GM19043 (cell line): ENCODE data around the gene RPS15.
"Not testable (repeated sequence)": the region's sequence is repeated elsewhere in the genome, so short reads cannot be mapped to it uniquely, and the experiment has no call there.

Experiments used
- ATAC-seq: cut with Tn5 transposase; IDR thresholded peaks from one replicate; pipeline ENCODE4 v1.9.1; 2021; ENCODE audit warnings: low read depth; ENCODE audit not compliant: unreplicated experiment

The RPS15 gene

DNA sequence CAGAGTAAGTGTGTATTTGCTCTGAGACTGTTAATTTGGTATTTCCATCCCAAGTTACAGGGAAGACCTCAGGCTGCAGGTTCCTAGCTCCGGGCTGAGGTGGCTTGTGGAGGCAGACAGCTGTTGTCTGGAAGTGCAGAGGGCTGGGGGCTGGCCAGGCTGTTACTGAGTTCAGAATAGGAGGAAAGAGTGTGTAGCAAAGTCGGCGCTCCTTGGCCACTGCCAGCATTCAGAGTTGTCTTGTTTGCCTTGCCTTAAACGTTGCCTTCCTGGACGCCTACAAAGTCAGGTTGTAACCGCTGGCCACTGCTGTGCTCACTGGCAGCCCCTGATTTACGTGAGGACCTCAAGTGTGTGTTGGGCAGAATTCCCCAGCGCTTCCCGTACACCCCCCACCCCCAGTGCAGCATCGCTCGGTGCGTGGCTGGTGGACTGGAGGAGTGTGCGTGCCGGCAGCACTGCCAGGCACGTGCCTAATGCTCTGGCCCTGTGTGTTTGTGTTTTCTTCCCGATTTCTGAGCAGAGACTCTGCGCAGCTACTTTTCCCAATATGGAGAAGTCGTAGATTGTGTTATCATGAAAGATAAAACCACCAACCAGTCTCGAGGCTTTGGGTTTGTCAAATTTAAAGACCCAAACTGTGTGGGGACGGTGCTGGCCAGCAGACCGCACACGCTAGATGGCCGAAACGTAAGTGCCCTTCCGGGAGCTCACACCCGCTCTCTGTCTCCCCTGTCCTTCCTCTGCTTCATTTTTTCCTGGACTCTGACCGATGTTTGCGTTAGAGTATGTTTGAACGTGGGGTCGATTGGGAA is 20.3 kb upstream of the RPS15 start:
- no peak for ATAC-seq

DNA sequence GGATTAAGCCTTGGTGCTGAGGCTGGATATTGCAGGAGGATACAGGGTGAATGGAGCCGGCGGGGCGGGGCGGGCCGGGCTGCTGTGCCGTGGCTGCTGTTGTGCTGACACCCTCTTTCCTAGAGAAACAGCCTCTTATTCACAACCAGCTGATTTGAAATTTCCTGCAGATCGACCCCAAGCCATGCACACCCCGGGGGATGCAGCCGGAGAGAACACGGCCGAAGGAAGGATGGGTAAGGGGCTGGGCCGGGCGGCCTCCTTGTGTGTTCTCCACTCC is 19.8 kb upstream of the RPS15 start:
- no peak for ATAC-seq

DNA sequence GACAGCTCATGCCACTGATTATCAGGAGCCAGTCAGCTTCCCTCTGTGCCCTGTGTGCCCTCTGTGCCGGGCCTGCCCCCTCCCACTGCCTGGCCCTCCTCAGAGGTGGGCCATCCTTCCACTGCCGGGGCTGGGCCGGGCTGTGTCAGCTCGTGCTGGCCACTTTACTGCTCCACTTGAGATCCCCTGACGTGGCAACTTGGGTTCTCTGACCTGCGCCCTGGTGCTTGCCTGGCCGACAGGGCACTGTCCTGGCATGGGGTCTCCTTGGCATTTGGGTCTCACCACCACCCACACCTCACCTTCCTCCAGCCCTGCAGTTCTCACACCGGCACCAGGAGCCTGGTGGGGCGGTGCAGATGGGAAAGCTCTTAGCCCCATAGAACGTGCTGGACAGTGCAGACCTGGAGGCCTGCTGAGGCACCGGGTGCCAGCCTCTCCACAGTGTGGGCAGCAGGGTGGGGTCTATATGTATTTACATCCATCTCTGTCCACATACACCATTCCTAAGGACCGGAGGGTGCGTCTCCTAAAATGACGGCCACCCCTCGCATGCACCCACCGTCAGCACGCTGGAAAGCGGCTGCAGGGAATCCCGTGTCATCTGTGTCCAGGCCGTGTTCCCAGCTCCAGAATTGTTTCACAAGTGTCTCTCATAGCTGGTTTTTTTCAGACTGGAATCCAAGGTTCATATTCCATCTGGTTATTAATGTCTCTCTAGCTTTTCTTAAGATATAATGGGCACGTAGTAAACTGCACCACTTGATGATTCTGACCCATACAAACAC is 19.1 kb upstream of the RPS15 start:
- ATAC-seq = no peak

- not testable (repeated sequence) for ATAC-seq
These were observed 18.1 kb upstream of the RPS15 start for GRCh38 chr19:1420085-1420484.

DNA sequence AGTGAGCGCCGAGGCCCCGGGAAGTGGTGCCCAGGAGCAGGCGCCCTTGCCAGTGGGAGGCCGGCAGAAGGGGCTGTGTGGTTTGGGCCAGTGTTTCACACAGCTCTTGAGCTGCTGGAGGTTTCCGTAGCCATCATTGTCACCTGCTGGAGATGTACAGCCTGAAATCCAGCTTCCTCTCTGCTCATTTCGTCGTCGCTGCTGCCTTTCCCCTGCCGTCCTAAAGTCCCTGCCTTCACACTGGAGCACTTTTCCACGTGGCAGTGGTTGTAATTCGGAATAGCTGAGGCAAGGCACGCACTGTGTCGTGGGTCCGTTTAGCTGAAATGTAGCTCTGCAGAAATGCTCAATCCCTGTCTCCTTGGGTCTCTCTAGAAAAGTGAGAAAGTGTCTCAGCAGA is 17.6 kb upstream of the RPS15 start:
- no peak for ATAC-seq

DNA sequence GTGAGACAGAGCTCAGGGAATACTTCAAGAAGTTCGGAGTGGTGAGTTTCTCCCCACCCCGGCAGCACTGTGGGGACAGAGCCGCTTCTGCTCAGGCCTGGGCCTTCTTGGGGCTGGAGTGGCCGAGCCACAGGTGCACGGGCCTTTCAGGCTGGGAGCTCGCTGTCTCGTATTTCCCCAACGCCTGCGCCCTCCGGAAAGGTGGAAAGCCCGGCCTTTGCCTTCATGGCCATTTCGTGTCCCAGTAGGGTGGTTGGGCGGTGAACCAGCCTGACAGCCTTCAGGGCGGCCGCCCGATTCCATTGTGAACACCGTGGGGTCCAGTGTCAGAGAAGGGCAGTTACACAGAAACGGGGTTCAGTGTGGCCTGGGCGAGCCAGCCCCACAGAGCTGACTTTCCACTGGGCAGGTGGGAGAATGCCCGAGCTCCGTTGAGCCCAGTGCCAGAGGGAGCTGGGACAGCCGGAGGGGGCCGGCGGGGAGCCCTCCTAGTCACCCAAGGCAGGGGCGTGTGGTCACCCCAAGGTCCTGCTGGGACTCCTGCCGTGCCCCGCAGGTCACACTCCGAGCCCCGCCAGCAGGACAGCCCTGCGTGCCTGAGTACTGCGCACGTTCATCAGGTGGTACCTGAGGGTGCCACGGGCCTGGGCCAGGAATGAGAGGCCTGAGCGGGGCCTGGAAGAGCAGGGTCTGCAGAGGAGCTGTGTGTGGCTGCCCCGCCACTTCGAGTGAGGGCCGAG is 16.8 kb upstream of the RPS15 start:
- ATAC-seq = no peak

DNA sequence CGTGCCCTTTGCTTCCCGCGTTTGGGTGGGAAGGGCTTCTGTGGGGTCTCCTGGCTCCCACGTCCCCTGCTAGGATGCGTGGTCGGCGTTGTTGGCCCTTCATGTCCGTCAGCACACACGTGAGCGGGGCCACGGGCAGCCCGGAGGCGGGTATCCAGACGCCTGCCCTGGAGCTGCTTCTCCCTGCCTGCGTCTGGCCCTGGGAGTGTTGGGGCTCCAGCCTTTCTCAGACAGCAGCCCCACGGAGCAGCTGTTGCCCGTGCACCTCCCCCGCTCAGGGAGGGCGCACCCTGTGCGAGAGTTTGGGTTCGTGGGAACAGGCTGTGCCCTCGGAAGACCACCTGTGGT is 16.3 kb upstream of the RPS15 start:
- no peak for ATAC-seq

- ATAC-seq = no peak
These were observed 15.8 kb upstream of the RPS15 start for GRCh38 chr19:1422360-1422759.

DNA sequence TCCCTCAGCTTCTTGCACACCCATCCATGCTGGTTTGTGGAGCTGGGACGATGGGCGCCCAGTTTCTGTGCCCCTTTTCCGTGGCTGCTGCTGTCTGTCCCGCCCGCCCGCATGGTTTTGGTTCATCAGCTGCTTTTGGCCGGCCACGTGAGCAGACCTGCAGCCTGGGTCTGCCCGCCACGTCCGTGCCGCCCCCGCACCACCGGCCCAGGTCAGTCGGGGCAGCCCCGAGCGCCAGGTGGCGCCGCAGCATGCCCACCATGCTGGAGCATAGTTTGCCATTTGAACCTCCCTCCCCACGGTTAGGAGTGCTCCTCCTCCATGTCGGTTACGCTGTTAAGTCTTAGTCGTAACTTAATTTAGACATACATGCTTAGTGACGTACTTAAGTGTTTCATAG is 15.3 kb upstream of the RPS15 start:
- ATAC-seq = no peak

- ATAC-seq = no peak
These were observed 14.6 kb upstream of the RPS15 start for GRCh38 chr19:1423436-1424191.

DNA sequence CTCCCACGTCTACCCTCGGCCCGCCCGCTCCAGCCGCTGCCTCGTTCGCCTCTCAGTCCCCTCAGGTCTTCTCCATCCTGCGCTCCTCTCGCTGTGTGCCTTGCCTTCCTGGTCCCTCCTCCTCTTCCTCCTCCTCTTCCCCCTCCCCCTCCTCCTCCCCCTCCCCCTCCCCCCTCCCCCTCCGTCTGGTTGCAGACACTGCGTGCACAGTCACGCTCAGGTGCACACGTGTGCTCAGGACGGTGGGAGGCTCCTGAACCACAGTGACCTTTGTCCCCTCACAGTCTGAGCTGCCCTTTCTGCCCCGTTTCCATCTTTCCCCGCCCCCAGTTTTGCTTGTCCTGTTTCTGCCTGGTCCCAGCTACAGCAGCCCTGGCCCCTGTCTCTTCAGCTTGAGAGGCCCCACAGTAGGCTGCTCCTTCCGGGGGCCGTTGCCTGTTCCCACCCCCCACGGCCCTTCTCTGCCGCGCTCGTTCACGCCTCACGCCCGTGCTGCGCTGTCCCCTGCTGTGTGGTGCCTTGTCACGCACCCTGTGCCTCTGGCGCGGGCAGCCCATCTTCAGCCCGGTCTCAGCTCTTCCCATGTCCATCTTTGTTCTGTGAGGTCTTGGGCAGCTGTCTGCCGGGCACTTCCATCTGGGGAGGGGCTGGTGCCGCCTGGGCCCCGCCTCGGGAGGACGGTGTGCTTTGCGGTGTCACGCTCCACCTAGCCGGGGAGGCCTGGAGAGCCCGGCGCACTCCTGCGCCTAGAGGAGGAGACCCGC is 13.8 kb upstream of the RPS15 start:
- ATAC-seq = no peak

- ATAC-seq = no peak
These were observed 12.9 kb upstream of the RPS15 start for GRCh38 chr19:1425102-1425837.

- ATAC-seq = no peak
These were observed 12.3 kb upstream of the RPS15 start for GRCh38 chr19:1425902-1426301.

- ATAC-seq = no peak
These were observed 11.5 kb upstream of the RPS15 start for GRCh38 chr19:1426736-1427135.

- no peak for ATAC-seq
These were observed 10.8 kb upstream of the RPS15 start for GRCh38 chr19:1427221-1427920.

DNA sequence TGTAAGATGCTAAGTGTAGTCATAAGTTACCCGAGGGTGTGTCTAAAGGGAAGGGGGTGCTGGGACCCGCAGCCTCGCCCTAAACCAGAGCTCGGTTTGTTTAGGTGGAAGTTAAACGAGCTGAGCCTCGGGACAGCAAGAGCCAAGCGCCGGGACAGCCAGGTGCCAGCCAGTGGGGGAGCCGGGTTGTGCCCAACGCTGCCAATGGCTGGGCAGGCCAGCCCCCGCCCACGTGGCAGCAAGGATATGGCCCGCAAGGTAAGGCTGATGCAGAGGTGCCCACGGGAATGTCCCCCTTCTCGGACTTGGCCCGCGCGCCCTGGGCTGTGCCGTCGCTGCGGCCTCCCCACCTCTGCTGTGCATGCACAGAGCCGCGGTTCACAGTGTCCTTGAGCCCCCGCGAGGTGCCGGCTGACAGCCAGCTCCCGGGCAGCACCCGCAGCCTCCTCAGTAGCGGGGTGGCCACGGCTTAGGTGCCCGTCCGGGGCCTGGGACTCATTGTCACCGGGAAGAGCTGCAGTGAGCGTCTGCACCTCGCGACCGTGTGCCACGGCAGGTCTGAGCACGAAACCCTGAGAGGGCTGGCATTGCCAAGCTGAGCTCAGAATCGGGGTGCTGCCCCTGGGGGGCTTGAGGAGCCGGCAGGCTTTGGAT is 9.3 kb upstream of the RPS15 start:
- no peak for ATAC-seq

GRCh38 chr19:1429750-1430149 is 8.4 kb upstream of the RPS15 start:
- no peak for ATAC-seq

- no peak for ATAC-seq
These were observed 8.0 kb upstream of the RPS15 start for GRCh38 chr19:1430246-1430645.
